Adrenal gland (tissue), 5 donors: ENCODE results near the gene TMPRSS11E.

Source experiments
- POLR2A ChIP-seq, 2 donors: fragments of 450-650 bp; IDR thresholded peaks; one replicate each; pipeline ENCODE4 v1.6.1; 2017; ENCODE audit warnings: antibody characterized with exemption in 2 of 2, mild to moderate bottlenecking in 2 of 2, moderate library complexity in 1 of 2
- TF ChIP-seq, protein P1 (sequence below), 6 experiments: fragments of 450-650 bp in 4 of 6; fragments of 200-600 bp in 2 of 6; sonication (generic) in 1 of 6; IDR thresholded peaks; 1 replicate in 5 of 6; 2 replicates in 1 of 6; pipeline versions ENCODE4 v1.5.1 to v1.8.0; 2016 to 2021; ENCODE audit warnings: antibody characterized with exemption in 6 of 6, mild to moderate bottlenecking in 2 of 6, moderate library complexity in 1 of 6
- donor health status: DM: no; HTN: no; CAD: no.

DNA sequence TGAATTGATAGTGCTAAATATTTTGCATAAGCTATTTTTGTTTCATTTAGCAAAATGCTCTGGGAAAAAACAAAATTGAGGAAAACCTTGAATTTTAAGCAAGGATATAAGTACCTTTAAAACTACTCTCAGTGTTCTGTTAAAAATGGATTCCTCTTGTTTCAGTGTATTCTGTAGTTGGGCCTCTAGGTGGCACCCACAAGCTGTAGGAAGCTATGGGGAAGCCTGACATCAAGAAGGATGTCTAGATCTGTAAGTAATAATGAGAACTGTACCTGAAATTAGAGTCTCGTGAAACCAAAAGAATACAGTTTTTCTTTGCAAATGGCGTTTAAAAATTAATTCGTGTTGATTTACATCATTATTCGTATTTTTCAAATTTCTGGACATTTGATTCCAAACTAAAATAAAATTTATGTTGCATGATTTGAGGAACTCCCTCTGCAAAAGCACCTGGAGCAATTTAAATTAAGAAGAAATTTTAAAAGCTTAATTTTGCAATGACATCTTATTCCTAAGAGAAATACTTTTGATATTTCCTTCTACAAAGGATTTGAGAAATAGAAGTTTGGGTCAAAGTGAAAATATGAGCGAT is 51.2 kb downstream of the TMPRSS11E start:
- TF ChIP-seq, protein P1, sequence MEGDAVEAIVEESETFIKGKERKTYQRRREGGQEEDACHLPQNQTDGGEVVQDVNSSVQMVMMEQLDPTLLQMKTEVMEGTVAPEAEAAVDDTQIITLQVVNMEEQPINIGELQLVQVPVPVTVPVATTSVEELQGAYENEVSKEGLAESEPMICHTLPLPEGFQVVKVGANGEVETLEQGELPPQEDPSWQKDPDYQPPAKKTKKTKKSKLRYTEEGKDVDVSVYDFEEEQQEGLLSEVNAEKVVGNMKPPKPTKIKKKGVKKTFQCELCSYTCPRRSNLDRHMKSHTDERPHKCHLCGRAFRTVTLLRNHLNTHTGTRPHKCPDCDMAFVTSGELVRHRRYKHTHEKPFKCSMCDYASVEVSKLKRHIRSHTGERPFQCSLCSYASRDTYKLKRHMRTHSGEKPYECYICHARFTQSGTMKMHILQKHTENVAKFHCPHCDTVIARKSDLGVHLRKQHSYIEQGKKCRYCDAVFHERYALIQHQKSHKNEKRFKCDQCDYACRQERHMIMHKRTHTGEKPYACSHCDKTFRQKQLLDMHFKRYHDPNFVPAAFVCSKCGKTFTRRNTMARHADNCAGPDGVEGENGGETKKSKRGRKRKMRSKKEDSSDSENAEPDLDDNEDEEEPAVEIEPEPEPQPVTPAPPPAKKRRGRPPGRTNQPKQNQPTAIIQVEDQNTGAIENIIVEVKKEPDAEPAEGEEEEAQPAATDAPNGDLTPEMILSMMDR (IDR thresholded peaks at IDR 0.05), result peak; percentile 43 to 87 (median 71)
- TF ChIP-seq POLR2A (IDR thresholded peaks at IDR 0.05), result no peak
